GM18519 (cell line): ENCODE measurements around the gene TNK2.
"Not testable (repeated sequence)": the region's sequence is repeated elsewhere in the genome, so short reads cannot be mapped to it uniquely, and the experiment has no call there.

ENCODE experiments used
- ATAC-seq: cut with Tn5 transposase; IDR thresholded peaks from one replicate; pipeline ENCODE4 v1.9.1; 2021; ENCODE audit warnings: mild to moderate bottlenecking, moderate library complexity; ENCODE audit not compliant: unreplicated experiment, low FRiP score

Gene TNK2

GRCh38 chr3:195872097-195872496 lies 36.3 kb downstream of the TNK2 start:
- no peak for ATAC-seq

DNA sequence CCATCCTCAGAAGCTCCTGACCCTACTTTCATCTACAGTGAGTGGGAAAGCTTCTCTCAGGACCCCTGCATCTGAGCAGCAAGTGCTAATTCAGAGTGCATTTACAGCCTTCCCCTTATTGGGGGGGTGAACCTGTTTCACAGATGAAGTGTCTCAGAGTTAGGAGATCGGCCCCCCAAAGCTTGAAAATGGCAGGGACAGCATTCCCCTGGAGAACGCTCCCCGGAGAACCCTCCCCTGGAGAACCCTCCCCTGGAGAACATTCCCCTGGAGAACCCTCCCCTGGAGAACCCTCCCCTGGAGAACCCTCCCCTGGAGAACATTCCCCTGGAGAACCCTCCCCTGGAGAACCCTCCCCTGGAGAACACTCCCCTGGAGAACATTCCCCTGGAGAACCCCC lies 36.7 kb downstream of the TNK2 start:
- not testable (repeated sequence) for ATAC-seq

- ATAC-seq: no peak
Observed at GRCh38 chr3:195870937-195871336, 37.4 kb downstream of the TNK2 start.

GRCh38 chr3:195870442-195870841 lies 37.9 kb downstream of the TNK2 start:
- no peak for ATAC-seq

- no peak for ATAC-seq
Observed at GRCh38 chr3:195869413-195870001, 38.8 kb downstream of the TNK2 start.

- no peak for ATAC-seq
Observed at GRCh38 chr3:195868866-195869412, 39.4 kb downstream of the TNK2 start.

DNA sequence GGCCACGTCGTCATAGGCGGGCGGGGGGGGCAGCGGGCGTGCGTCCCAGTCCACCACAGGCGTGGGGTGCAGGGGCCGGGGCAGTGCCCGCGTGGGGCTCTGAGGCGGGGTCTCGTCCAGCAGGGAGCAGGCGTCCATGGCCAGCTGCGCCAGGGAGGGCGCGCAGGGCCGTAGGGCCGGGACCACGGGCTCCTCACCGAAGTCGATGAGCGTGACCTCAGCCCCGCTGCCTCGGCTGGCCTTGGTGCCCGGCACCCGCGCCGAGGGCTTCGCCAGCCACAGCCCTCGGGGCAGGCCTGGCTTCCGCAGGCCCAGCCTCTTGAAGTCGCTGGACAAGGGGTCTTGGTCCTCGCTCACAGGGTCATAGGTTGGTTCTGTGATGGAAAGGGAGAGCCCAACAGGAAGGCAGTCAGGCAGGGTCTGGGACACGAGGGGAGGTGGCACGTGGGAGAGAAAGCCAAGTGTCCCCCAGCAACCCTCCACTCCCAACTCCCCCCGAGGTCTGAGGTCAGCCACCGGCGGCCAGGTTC lies 40.0 kb downstream of the TNK2 start:
- ATAC-seq: no peak

GRCh38 chr3:195867631-195868335 lies 40.6 kb downstream of the TNK2 start:
- ATAC-seq: no peak

GRCh38 chr3:195866686-195867511 lies 41.5 kb downstream of the TNK2 start:
- ATAC-seq: no peak

DNA sequence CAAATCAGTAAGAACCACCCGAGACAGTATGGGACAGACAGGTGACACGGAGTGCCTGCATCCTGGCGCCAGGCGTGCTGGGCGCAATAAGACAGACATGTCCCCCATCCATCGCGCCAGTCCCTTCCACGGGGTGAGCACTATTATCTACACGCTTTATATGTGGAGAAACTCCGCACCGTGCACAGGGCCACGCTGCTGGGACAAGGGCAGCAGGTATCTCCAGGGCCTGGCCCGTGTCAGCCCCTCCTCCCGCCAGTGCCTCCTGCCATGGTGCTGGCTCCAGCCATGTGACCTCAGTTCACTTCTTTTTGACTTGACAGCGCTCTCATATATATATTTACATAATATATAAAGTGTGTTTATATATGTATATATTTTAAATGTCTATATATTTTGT lies 42.6 kb downstream of the TNK2 start:
- ATAC-seq: no peak

DNA sequence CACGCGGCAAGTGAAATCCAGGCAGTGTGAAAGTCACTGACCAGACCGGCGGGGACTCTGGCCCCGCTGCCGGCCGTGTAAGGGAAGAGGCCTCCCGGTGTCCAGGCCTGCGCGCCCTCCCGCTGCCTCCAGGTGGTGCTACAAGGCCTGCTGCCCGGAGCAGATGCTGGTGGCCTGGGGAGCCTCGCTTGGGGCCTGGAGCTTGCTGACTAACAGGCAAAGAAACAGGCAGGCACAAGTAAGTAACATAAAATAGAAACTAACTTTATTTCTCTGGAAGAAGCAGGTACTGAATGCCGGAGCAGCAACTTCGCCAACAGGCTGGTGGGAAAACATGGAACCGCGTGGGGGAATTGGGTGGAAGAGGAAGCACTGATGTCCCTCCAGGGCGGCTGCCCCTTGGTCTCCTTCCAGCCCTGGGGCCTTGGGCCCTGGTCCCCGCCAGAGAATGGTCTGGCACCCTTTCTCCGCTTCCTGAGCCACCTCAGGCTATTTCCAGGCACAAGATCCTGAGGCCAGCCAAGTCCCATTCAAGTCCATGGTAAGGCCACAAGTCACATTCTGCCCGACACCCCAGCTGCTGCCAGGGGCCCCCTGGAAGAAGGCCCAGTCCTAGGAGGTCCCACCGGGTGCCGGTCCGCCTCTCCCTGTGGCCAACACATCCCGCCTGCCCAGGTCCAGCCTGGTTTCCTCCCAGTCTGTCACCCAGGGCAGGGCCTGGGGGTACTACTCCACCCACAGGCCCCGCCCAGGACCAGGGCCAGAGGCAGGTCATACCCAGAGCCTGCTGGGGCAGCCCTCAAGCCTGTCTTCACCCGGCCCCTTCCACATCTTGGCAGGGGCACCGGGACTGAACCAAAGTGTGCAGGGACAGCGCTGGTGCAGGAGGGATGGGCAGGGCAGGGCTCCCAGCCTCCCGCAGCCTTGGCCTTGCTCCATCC lies 45.0 kb downstream of the TNK2 start:
- ATAC-seq: no peak

DNA sequence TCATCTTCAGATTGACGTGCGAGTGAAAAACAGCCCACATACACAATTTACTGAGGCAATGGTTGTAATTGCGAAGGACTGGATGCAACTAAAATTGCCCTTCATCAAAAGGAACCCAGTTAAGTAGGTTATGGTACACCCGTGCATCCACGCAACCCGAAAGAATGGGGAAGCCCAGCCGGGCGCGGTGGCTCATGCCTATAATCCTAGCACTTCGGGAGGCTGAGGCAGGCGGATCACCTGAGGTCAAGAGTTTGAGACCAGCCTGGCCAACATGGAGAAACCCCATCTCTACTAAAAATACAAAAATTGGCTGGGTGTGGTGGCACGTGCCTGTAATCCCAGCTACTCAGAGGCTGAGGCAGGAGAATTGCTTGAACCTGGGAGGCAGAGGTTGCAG lies 46.0 kb downstream of the TNK2 start:
- not testable (repeated sequence) for ATAC-seq

GRCh38 chr3:195860456-195860855 lies 47.9 kb downstream of the TNK2 start:
- no peak for ATAC-seq

DNA sequence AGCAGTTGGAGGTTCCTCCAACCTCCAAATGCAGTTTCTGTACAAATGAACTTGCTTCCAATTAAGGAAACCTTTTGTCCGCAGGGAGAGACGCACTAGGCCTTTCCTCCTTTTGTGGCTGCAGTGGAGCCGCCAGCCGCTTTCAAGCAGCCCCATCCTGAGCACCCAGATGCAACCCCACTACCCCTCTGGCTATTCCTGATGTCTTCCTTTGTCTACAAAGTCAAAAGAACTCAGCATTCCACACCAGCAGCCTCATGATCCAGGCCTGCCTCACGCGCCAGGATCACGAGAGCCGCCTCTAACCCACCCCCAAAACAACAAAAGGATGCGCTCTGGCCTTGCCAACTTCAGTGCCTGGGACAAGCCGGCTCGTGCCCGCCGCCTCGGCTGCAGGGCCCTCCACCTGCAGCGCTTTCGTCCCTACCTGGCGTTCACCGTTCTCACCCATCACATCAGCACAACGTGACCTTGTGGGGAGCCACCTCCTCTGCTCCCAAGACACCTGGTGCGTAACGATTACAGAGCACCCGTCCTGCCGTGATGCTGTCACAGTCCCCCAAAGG lies 48.4 kb downstream of the TNK2 start:
- ATAC-seq: no peak

DNA sequence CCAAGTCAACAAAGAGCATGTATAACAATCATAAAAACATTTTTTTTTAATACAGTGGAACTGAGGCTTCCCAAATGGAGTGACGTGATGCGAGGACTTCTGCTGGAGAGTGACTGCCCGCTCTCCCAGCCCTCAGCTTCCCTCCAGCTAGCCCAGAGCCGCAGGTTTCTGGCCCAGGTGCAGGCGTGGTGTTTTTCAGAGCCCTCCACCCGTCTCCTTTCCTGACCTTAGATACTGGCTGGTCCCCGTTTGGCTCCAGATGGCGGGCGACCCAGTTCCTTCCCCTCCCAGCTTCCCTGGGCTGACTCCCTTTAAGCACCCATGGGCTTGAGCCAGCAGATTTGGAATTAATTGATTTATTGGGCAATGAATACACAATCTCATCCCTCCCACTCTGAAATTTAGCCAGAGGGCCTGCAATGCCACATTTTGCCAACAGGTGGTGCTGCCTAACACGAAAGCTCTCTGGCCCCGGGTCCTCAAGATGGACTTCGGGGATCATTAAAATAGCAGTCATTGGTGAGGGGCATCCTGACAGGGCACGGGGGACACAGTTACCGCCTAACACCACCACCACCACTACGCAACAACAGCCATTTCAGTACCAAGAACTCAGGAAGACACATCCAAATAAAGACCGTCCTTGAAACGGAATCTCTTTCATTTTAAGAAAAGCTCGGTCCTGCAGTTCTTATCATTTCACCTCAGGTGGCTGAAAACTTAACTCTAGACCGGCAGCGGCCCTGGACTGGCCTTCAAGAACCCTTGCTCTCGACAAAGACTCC lies 49.1 kb downstream of the TNK2 start:
- no peak for ATAC-seq

- no peak for ATAC-seq
Observed at GRCh38 chr3:195856410-195857084, 51.8 kb downstream of the TNK2 start.

GRCh38 chr3:195855471-195856409 lies 52.6 kb downstream of the TNK2 start:
- no peak for ATAC-seq
